ENCODE data around the gene NRG2.

The NRG2 gene

GRCh38 chr5:139831624-139832023 is 211.5 kb downstream of the NRG2 start:
- H3K4me3 ChIP-seq (ENCODE audit: low read depth, low read length): no peak overlapping the region
- DNase-seq (ENCODE audit: low read depth): no peak
- TF ChIP-seq CTCF (IDR thresholded peaks at IDR 0.05; ENCODE audit: control insufficient read depth, extremely low read depth, insufficient read depth): no peak

GRCh38 chr5:139829471-139829870 is 213.6 kb downstream of the NRG2 start:
- no peak overlapping the region for H3K4me3 ChIP-seq (ENCODE audit: low read depth, low read length)
- DNase-seq (ENCODE audit: low read depth): no peak
- TF ChIP-seq CTCF (IDR thresholded peaks at IDR 0.05; ENCODE audit: control insufficient read depth, extremely low read depth, insufficient read depth): no peak

GRCh38 chr5:139828207-139828895 is 214.7 kb downstream of the NRG2 start:
- TF ChIP-seq CTCF (IDR thresholded peaks at IDR 0.05; ENCODE audit: control insufficient read depth, extremely low read depth, insufficient read depth): no peak
- no peak overlapping the region for H3K4me3 ChIP-seq (ENCODE audit: low read depth, low read length)
- DNase-seq (ENCODE audit: low read depth): no peak

- H3K4me3 ChIP-seq (ENCODE audit: low read depth, low read length): no peak overlapping the region
- DNase-seq (ENCODE audit: low read depth): no peak
- TF ChIP-seq CTCF (IDR thresholded peaks at IDR 0.05; ENCODE audit: control insufficient read depth, extremely low read depth, insufficient read depth): no peak
Measured at GRCh38 chr5:139825690-139826089, 217.4 kb downstream of the NRG2 start.

- no peak overlapping the region for H3K4me3 ChIP-seq (ENCODE audit: low read depth, low read length)
- TF ChIP-seq CTCF (IDR thresholded peaks at IDR 0.05; ENCODE audit: control insufficient read depth, extremely low read depth, insufficient read depth): no peak
- DNase-seq (ENCODE audit: low read depth): no peak
Measured at GRCh38 chr5:139823757-139824355, 219.2 kb downstream of the NRG2 start.

GRCh38 chr5:139822553-139823425 is 220.3 kb downstream of the NRG2 start:
- H3K4me3 ChIP-seq (ENCODE audit: low read depth, low read length): no peak overlapping the region
- DNase-seq (ENCODE audit: low read depth): no peak
- TF ChIP-seq CTCF (IDR thresholded peaks at IDR 0.05; ENCODE audit: control insufficient read depth, extremely low read depth, insufficient read depth): no peak
